BE2C (cell line): ENCODE data around the gene NLRC3.

Experiments
- DNase-seq: peaks from one replicate; pipeline ENCODE4 v3.0.0-alpha.2; 2020
- H3K27me3 ChIP-seq: fragments of 250-450 bp; sonication (Bioruptor Pico); 2 replicates; pipeline ENCODE4 v1.5.1; 2020; ENCODE audit warnings: mild to moderate bottlenecking
- H3K36me3 ChIP-seq: fragments of 250-450 bp; sonication (Bioruptor Pico); 2 replicates; pipeline ENCODE4 v1.5.1; 2020; ENCODE audit warnings: mild to moderate bottlenecking
- H3K4me1 ChIP-seq: fragments of 250-450 bp; sonication (Bioruptor Pico); 2 replicates; pipeline ENCODE4 v1.5.1; 2020
- H3K4me3 ChIP-seq: 2 replicates; pipeline ENCODE4 v1.5.1; 2011; ENCODE audit warnings: low read depth, low read length
- H3K9me3 ChIP-seq: fragments of 250-450 bp; sonication (Bioruptor Pico); 2 replicates; pipeline ENCODE4 v1.5.1; 2020
- CTCF ChIP-seq: IDR thresholded peaks from 2 replicates; pipeline ENCODE4 v1.5.1; 2012; ENCODE audit warnings: mild to moderate bottlenecking, low read depth, low read length

The NLRC3 gene

GRCh38 chr16:3513892-3514583 lies 63.2 kb downstream of the NLRC3 start:
- Histone ChIP-seq H3K4me3 (no peak overlapping the region), H3K4me1 (no peaks in the 10 kb centered on the region), H3K9me3 (no peaks in the 10 kb centered on the region), H3K36me3 (peaks cover 32% of the 10 kb centered on the region), H3K27me3 (no peaks in the 10 kb centered on the region)
- DNase-seq: no peak
- TF ChIP-seq CTCF: no peak

GRCh38 chr16:3511286-3512180 lies 65.7 kb downstream of the NLRC3 start:
- DNase-seq: no peak
- Histone ChIP-seq H3K4me1 (no peaks in the 10 kb centered on the region), H3K4me3 (no peak overlapping the region), H3K9me3 (no peaks in the 10 kb centered on the region), H3K27me3 (no peaks in the 10 kb centered on the region), H3K36me3 (peaks cover 40% of the 10 kb centered on the region)
- no peak for TF ChIP-seq CTCF

- peaks cover 32% of the 10 kb centered on the region for H3K36me3 ChIP-seq
- H3K9me3 ChIP-seq: no peaks in the 10 kb centered on the region
- no peaks in the 10 kb centered on the region for H3K27me3 ChIP-seq
- no peak for DNase-seq
- no peaks in the 10 kb centered on the region for H3K4me1 ChIP-seq
- H3K4me3 ChIP-seq: no peak overlapping the region
- TF ChIP-seq CTCF: no peak
Observed at GRCh38 chr16:3510416-3510815, 66.8 kb downstream of the NLRC3 start.

GRCh38 chr16:3509470-3509928 lies 67.7 kb downstream of the NLRC3 start:
- Histone ChIP-seq H3K27me3 (no peaks in the 10 kb centered on the region), H3K36me3 (peaks cover 26% of the 10 kb centered on the region), H3K4me3 (no peak overlapping the region), H3K4me1 (no peaks in the 10 kb centered on the region), H3K9me3 (no peaks in the 10 kb centered on the region)
- no peak for TF ChIP-seq CTCF
- no peak for DNase-seq

- Histone ChIP-seq H3K4me3 (no peak overlapping the region), H3K36me3 (peaks cover 21% of the 10 kb centered on the region), H3K4me1 (no peaks in the 10 kb centered on the region), H3K27me3 (no peaks in the 10 kb centered on the region), H3K9me3 (no peaks in the 10 kb centered on the region)
- no peak for DNase-seq
- no peak for TF ChIP-seq CTCF
Observed at GRCh38 chr16:3508736-3509135, 68.5 kb downstream of the NLRC3 start.

- TF ChIP-seq CTCF: no peak
- Histone ChIP-seq H3K9me3 (no peaks in the 10 kb centered on the region), H3K27me3 (no peaks in the 10 kb centered on the region), H3K4me1 (no peaks in the 10 kb centered on the region), H3K4me3 (no peak overlapping the region), H3K36me3 (peaks cover 5% of the 10 kb centered on the region; the same call in 1 of the 2 replicates)
- no peak for DNase-seq
Observed at GRCh38 chr16:3503523-3503922, 73.7 kb downstream of the NLRC3 start.
